Mesodermal cell (in vitro differentiated cells): ENCODE measurements around the gene KDM4C.

ENCODE experiments used
- H3K27ac ChIP-seq: 2 replicates; pipeline ENCODE4 v1.7.0; 2013; ENCODE audit warnings: mild to moderate bottlenecking, low read depth, low read length, moderate library complexity; ENCODE audit not compliant: severe bottlenecking
- H3K36me3 ChIP-seq: 2 replicates; pipeline ENCODE4 v1.7.1; 2013; ENCODE audit warnings: mild to moderate bottlenecking, low read length, moderate library complexity; ENCODE audit not compliant: control insufficient read depth, insufficient read depth
- H3K4me1 ChIP-seq: one replicate; pipeline ENCODE4 v1.7.1; 2013; ENCODE audit warnings: mild to moderate bottlenecking, low read length; ENCODE audit not compliant: insufficient read depth, control insufficient read depth, poor library complexity, severe bottlenecking
- H3K4me3 ChIP-seq: 2 replicates; pipeline ENCODE4 v1.7.0; 2013; ENCODE audit warnings: low read length, control low read depth, mild to moderate bottlenecking; ENCODE audit not compliant: insufficient read depth, poor library complexity, severe bottlenecking; ENCODE audit errors: extremely low read depth
- H3K9me3 ChIP-seq: 2 replicates; pipeline ENCODE4 v1.7.1; 2013; ENCODE audit warnings: mild to moderate bottlenecking, low read length, moderate library complexity; ENCODE audit not compliant: control insufficient read depth
- WGBS, 2 experiments: methylation state at CpG; one replicate each; pipeline ENCODE4 v1.1.5; 2013; ENCODE audit warnings: missing lambda C conversion rate in 2 of 2; ENCODE audit not compliant: insufficient coverage in 2 of 2; 5-methylcytosine and 5-hydroxymethylcytosine counted together

KDM4C gene

GRCh38 chr9:6864102-6864501, 106.3 kb downstream of the KDM4C start:
- Histone ChIP-seq H3K4me1 (peaks cover under 1% of the 10 kb centered on the region), H3K36me3 (no peaks in the 10 kb centered on the region), H3K27ac (no peak overlapping the region), H3K9me3 (peaks cover 6% of the 10 kb centered on the region), H3K4me3 (no peak overlapping the region)
- no CpG with 5 or more reads among the region's 1 CpG for WGBS, 2 experiments

DNA sequence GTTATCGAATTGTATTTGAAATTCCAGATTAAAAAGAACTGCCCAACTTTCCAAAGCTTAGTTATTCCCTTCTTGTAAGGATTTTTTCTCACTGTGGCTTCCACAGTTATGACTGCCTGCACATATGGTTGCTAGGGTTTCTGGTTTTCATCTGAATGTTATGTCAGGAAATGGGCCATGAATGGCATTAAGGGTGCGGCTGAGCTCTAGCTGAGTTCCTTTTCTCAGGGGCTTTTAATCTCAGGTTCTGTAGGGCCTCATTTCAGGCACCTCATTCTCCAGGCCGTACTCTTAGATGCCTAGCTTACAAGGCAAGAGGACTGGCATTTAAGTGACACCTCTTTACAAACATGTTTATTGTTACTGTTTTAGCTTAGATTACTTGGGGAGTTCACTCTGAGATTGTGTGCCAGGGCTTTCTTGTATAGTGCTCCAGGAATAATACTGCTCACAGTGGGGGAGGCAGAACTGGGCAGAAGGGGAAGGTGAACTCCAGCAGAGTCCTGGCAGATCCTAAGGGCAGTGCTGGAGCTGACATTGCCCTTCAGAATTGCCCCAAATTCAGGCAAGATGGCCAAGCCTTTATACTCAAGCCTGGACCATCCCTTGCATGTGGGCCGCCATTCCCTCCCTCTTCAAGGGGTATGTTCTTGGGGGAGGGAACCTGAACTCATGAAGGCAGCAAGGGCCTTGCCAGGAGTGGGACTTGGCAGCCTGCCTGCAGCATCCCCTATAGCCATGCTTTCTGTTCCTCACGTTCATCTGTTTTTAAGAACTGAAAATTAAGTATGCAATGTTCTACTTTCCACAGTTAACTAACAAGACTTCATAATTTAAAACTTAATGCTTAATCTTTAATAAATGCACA, 111.5 kb downstream of the KDM4C start:
- no peak overlapping the region for H3K4me3 ChIP-seq
- 68% methylated on average over 2 of the region's 5 CpGs; no CpG with 5 or more reads in 1 of the 2 experiments for WGBS, 2 experiments
- peaks cover 22% of the 10 kb centered on the region for H3K4me1 ChIP-seq
- H3K27ac ChIP-seq: no peak overlapping the region
- no peaks in the 10 kb centered on the region for H3K36me3 ChIP-seq
- no peaks in the 10 kb centered on the region for H3K9me3 ChIP-seq

- no peak overlapping the region for H3K4me3 ChIP-seq
- H3K9me3 ChIP-seq: no peaks in the 10 kb centered on the region
- WGBS, 2 experiments: 100% methylated on average over 1 of the region's 1 CpG; no CpG with 5 or more reads in 1 of the 2 experiments
- H3K36me3 ChIP-seq: no peaks in the 10 kb centered on the region
- no peak overlapping the region for H3K27ac ChIP-seq
- H3K4me1 ChIP-seq: peaks cover 22% of the 10 kb centered on the region
Measured at GRCh38 chr9:6870149-6870548, 112.4 kb downstream of the KDM4C start.

DNA sequence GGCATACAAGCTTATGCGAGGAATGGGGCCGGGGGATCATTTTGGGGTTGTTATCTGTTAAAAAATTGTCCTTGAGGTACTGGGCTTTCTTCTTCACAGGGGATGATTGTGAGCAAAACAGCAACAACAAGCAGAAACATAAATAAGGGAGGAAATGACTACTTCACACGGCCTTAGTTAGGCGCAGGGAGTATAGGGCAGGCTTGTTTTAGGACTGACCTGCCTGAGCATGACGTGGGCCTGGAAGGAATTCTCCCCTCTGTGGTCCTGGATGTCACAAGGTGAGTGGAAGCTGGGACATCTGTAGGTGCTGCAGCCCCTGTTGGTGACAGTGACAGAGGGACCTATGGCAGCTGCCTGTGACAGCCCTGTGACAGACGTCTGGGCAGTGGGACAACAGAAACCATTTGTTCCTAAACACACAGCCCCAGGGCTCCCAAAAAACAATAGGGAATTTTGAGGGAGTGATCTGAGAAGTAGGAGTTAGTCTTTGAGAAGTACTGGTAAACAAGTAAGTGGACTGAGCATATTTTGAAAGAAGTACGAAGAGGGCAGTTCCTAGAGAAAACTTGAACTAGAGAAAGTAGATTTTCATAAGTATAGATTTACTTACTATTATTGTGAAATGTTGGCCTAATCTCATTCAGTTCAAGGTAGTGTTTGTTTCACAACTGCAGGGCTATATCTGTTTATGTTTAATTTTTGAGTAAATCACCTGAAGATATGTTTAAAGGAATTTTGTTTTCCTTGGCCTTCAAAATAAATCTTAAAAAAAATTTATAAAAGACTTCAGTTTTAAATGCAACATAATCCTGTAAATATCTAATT, 113.1 kb downstream of the KDM4C start:
- peaks cover 22% of the 10 kb centered on the region for H3K4me1 ChIP-seq
- no peaks in the 10 kb centered on the region for H3K36me3 ChIP-seq
- 88 to 92% methylated on average over 5 of the region's 7 CpGs for WGBS, 2 experiments
- H3K9me3 ChIP-seq: no peaks in the 10 kb centered on the region
- H3K27ac ChIP-seq: no peak overlapping the region
- H3K4me3 ChIP-seq: no peak overlapping the region

DNA sequence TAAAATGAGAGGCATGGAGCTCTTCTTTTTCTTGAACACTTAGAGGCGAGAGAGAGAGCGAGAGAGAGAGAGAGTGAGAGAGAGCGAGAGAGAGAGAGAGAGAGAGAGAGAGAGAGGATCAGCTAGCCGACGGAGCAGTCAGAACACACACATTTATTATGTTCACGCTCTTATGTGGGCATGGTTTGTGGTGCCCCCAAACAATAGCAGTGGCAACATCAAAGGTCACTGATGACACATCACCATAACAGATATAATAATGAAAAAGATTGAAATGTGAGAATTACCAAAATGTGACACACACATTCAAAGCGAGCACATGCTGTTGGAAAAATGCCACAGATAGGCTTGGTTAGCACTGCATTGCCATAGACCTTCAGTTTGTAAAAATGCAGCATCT, 116.1 kb downstream of the KDM4C start:
- 80 to 100% methylated on average over 1 of the region's 7 CpGs for WGBS, 2 experiments
- no peaks in the 10 kb centered on the region for H3K36me3 ChIP-seq
- peaks cover 22% of the 10 kb centered on the region for H3K4me1 ChIP-seq
- no peak overlapping the region for H3K4me3 ChIP-seq
- no peaks in the 10 kb centered on the region for H3K9me3 ChIP-seq
- H3K27ac ChIP-seq: no peak overlapping the region

- Histone ChIP-seq H3K9me3 (no peaks in the 10 kb centered on the region), H3K4me3 (no peak overlapping the region), H3K4me1 (peaks cover 5% of the 10 kb centered on the region), H3K27ac (no peak overlapping the region), H3K36me3 (no peaks in the 10 kb centered on the region)
- 92 to 96% methylated on average over 7 to 8 of the region's 10 CpGs for WGBS, 2 experiments
Measured at GRCh38 chr9:6876195-6876894, 118.6 kb downstream of the KDM4C start.

DNA sequence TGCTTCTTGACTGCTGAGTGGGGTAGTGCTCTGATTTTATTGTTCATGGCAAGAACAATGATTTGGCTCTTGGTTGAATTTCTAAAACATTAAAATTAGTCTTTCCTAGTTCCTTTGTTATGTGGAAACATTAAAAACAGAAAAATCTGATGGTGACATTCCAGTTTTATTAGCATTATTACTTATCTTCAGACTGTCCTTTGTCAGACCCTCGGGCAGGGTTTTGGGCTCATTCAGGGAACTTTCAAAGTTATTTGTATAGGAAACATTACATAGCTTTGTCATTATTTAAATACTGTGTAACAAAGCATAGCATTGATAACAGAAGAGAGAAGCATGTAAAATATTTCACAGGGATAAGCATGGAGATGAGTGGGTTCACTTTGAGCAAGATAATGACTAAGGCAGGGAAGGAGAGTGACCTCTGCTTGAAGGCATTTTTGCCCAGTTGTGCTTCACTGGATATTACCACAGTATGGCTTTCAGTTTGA, 119.9 kb downstream of the KDM4C start:
- no peaks in the 10 kb centered on the region for H3K9me3 ChIP-seq
- H3K4me3 ChIP-seq: no peak overlapping the region
- H3K4me1 ChIP-seq: peaks cover 5% of the 10 kb centered on the region
- no peak overlapping the region for H3K27ac ChIP-seq
- H3K36me3 ChIP-seq: no peaks in the 10 kb centered on the region
- WGBS, 2 experiments: no CpG with 5 or more reads among the region's 1 CpG

GRCh38 chr9:6880626-6881025, 122.9 kb downstream of the KDM4C start:
- Histone ChIP-seq H3K27ac (no peak overlapping the region), H3K9me3 (no peaks in the 10 kb centered on the region), H3K36me3 (no peaks in the 10 kb centered on the region), H3K4me3 (no peak overlapping the region), H3K4me1 (no peaks in the 10 kb centered on the region)
- WGBS, 2 experiments: no CpG with 5 or more reads among the region's 2 CpGs

- WGBS, 2 experiments: 96 to 100% methylated on average over 5 of the region's 5 CpGs
- Histone ChIP-seq H3K9me3 (no peaks in the 10 kb centered on the region), H3K4me3 (no peak overlapping the region), H3K36me3 (no peaks in the 10 kb centered on the region), H3K27ac (no peak overlapping the region), H3K4me1 (no peaks in the 10 kb centered on the region)
Measured at GRCh38 chr9:6884101-6884500, 126.3 kb downstream of the KDM4C start.

DNA sequence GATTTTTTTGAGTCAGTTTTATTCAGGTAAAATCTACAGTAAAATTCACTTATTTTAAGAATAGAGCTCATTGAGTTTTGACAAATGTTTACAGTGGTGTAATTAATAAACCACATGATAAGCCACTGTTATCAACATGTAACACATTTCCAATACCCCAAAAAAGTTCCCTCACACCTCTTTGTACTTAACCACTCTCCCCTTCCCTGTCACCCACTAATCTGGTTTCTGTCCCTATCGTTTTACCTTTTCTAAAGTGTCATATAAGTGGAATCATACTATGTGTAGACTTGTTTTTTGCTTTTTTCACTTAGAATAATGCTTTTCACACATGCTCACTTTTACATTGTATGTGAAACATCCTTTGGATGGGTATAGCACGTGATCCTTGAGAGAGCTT, 127.2 kb downstream of the KDM4C start:
- Histone ChIP-seq H3K9me3 (no peaks in the 10 kb centered on the region), H3K27ac (no peak overlapping the region), H3K36me3 (no peaks in the 10 kb centered on the region), H3K4me3 (no peak overlapping the region), H3K4me1 (no peaks in the 10 kb centered on the region)
- WGBS, 2 experiments: 100% methylated on average over 1 of the region's 2 CpGs; no CpG with 5 or more reads in 1 of the 2 experiments
